SK-N-MC (cell line): ENCODE data around the gene SP140L.

Source experiments
- EZH2 ChIP-seq: fragments of 200-600 bp; sonication (generic); IDR thresholded peaks from one replicate; pipeline ENCODE4 v1.6.1; 2017; ENCODE audit warnings: antibody characterized with exemption
- FOXP2 ChIP-seq: optimal IDR thresholded peaks from 2 replicates; pipeline ENCODE3; 2011; ENCODE audit warnings: mild to moderate bottlenecking, moderate library complexity; ENCODE audit not compliant: insufficient read depth; ENCODE audit errors: extremely low read length, control extremely low read depth
- POLR2AphosphoS5 ChIP-seq: IDR thresholded peaks from 2 replicates; pipeline ENCODE4 v1.6.1; 2012; ENCODE audit warnings: mild to moderate bottlenecking, low read depth, low read length, borderline replicate concordance

DNA sequence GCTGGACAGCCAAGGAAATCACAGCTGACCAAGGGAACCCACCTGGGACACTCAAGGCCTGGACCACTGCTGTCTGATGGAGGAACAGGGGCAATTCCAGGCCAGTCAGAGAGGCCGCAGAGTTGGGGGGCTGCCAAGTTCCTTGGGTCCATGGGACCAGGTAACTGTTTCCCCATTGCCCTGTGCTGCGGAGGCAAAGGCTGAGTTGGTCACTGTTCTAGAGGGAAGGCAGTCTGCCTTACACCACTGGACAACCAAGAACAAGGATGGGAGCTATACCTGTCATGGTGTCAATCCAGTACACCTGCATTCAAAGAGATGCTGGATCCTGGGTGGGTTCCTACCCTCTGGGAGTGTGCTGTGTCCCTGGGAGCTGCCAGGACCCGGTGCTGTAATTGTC, 9.6 kb upstream of the SP140L start:
- TF ChIP-seq EZH2 (no peak), POLR2AphosphoS5 (no peak), FOXP2 (no peak)
